GM12892 (cell line): ENCODE data around the gene ATP9A.

Experiments
- POLR2A ChIP-seq: IDR thresholded peaks from 2 replicates; pipeline ENCODE4 v1.6.1; 2011; ENCODE audit warnings: low read depth, low read length, control low read depth
- POLR2AphosphoS5 ChIP-seq: IDR thresholded peaks from 2 replicates; pipeline ENCODE4 v1.6.1; 2011; ENCODE audit warnings: low read depth, low read length, control low read depth

GRCh38 chr20:51758978-51759544 is 9.1 kb downstream of the ATP9A start:
- no peak for TF ChIP-seq POLR2AphosphoS5
- TF ChIP-seq POLR2A: no peak
